ENCODE measurements around the gene TMEM54. TPM values are rescaled to one million over a fixed set of nuclear protein-coding genes. Genes with fewer than 3 reads are reported as not detected.

Gene TMEM54
- total and polyA plus RNA-seq, 10 of the 15 experiments (the other 5 are each of a cell fraction or from before 2014, with no cell fraction given) = 0.07 to 0.94 (median 0.56) TPM; not detected in 1

DNA sequence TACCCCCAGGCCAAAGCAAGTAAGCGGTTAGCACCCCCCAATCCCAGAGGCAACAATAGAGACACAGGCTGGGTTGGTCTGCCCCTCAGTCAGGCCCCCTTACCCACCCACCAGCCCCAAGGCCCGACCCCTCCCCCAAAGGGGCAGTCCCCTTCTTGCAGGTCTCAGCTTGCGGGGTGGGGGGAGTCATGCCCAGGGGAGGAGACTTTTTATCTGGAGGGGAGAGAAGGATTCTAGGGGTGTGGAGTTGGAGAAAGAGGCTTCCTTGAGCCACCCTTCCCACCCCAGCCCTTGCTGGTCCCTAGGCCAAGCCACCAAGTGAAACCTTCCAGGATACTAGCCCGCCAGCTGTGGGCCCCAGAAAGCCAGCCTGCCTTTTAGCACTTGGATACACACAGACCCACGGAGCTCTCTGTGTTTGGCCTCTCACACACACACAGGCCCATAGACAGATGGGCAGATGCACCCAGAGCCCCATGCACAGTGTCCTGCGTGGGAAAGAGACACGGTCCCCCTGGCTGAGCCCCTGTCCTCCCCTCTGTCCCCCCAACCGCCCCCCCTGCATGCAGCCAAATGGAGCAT is 7.1 kb downstream of the TMEM54 start:
- ChIA-PET SMC1A (ENCODE audit: uncharacterized antibody, unreplicated experiment) (no interaction called here), POLR2A (no interaction called here), RAD21 (ENCODE audit: unreplicated experiment) (no interaction called here), CTCF (interaction anchor here (6.5 kb wide), 1 partner anchor 18 kb away, joined by 36 read pairs; no protein-coding TSS in a partner anchor)
- Histone ChIP-seq H3K36me3 (ENCODE audit: control insufficient read depth in 2 of 2, insufficient read depth in 2 of 2, low read length in 1 of 2) (no peaks in the 10 kb centered on the region), H3K4me1 (ENCODE audit: control insufficient read depth, insufficient read depth, low read length) (no peaks in the 10 kb centered on the region), H3K27ac (ENCODE audit: control insufficient read depth, insufficient read depth) (no peak overlapping the region), H3K79me2 (ENCODE audit: control insufficient read depth, insufficient read depth, low read length) (no peaks in the 10 kb centered on the region), H3K9ac (ENCODE audit: control insufficient read depth, insufficient read depth, low read length) (no peak overlapping the region), H3K4me3 (no peak overlapping the region), H2AFZ (ENCODE audit: control insufficient read depth, low read depth, low read length) (no peak overlapping the region), H4K20me1 (ENCODE audit: control insufficient read depth, insufficient read depth) (no peaks in the 10 kb centered on the region), H3K27me3 (replicated peaks in 1 of 2; ENCODE audit: control insufficient read depth in 2 of 2, insufficient read depth in 2 of 2, low read length in 1 of 2) (peaks cover 8 to 16% of the 10 kb centered on the region in 2 experiments), H3K4me2 (ENCODE audit: control insufficient read depth, insufficient read depth) (no peak overlapping the region), H3K9me3 (replicated peaks; ENCODE audit: control insufficient read depth, insufficient read depth, low read length) (no peaks in the 10 kb centered on the region; the same call in 2 of the 3 replicates)
- no peak for DNase-seq (ENCODE audit: low read depth, low spot score)
- no peak for ATAC-seq
- no peak for FAIRE-seq
- no TSS peak for BruUV-seq (replicated peaks)
- in situ Hi-C loops (cut with MboI) = no loop called here
- intact Hi-C loops (cut with micrococcal nuclease; ENCODE audit: unreplicated experiment) = no loop called here
- no peak for TF ChIP-seq IRF4 (IDR thresholded peaks at IDR 0.05; ENCODE audit: low read depth, low read length)
- 55% methylated on average over 7 of the region's 8 CpGs for WGBS (ENCODE audit: insufficient coverage, insufficient replicate concordance, low lambda C conversion rate, missing lambda C conversion rate)

DNA sequence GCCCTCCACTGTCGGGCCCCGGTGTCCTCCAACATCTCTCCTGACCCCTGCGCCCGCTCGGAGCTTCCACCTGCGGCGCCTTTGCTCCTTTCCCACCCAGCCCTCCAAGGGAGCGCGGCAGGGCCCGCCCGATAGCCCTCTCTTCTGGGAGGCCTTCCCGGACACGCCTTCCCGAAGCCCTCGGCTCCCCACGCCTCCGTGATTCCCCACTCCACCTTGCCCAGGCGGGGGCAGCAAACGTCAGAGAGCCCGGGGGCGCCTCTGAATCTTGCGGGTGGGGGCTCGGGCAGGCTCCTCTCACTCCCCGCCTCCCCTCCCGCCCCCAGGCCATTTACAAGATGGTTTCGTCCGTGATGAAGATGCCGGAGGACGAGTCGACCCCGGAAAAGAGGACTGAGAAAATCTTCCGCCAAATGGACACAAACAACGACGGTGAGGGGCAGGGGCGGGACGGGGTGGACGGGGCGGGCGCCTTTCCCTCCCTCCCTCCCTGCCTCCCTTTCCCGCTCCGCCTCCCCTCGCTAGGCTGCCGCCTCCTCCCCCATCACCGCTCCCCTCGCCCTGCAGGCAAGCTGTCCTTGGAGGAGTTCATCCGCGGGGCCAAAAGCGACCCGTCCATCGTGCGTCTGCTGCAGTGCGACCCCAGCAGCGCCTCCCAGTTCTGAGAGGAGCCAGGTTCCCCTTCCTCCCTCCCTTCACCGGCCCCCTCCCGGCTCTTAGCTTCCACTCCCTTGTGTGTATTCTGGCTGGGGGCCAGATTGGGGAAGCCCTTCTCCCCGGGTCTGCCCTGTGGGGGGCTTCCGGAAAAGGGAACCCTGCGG is 7.8 kb downstream of the TMEM54 start:
- peak; percentile 98 for TF ChIP-seq SUZ12 (IDR thresholded peaks at IDR 0.05; ENCODE audit: unreplicated experiment)
- no peak for TF ChIP-seq ZBED1 (IDR thresholded peaks at IDR 0.05; ENCODE audit: borderline replicate concordance)
- TF ChIP-seq, protein P1, sequence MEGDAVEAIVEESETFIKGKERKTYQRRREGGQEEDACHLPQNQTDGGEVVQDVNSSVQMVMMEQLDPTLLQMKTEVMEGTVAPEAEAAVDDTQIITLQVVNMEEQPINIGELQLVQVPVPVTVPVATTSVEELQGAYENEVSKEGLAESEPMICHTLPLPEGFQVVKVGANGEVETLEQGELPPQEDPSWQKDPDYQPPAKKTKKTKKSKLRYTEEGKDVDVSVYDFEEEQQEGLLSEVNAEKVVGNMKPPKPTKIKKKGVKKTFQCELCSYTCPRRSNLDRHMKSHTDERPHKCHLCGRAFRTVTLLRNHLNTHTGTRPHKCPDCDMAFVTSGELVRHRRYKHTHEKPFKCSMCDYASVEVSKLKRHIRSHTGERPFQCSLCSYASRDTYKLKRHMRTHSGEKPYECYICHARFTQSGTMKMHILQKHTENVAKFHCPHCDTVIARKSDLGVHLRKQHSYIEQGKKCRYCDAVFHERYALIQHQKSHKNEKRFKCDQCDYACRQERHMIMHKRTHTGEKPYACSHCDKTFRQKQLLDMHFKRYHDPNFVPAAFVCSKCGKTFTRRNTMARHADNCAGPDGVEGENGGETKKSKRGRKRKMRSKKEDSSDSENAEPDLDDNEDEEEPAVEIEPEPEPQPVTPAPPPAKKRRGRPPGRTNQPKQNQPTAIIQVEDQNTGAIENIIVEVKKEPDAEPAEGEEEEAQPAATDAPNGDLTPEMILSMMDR (IDR thresholded peaks at IDR 0.05 in 2 of 3, conservative IDR thresholded peaks at IDR 0.05 in 1 of 3; ENCODE audit: control insufficient read depth in 2 of 3, extremely low read depth in 1 of 3, insufficient read depth in 1 of 3, low read depth in 3 of 3, low read length in 3 of 3) = peak in 1 of 3 experiments; percentile 17; a peak in 1 of 6 replicates
- Histone ChIP-seq H3K9me3 (replicated peaks; ENCODE audit: control insufficient read depth, insufficient read depth, low read length) (no peaks in the 10 kb centered on the region; the same call in 2 of the 3 replicates), H3K4me3 (peak overlapping the region; percentile 55; the same call in 1 of the 2 replicates), H3K27ac (ENCODE audit: control insufficient read depth, insufficient read depth) (no peak overlapping the region), H3K79me2 (ENCODE audit: control insufficient read depth, insufficient read depth, low read length) (no peaks in the 10 kb centered on the region), H3K27me3 (replicated peaks in 1 of 2; ENCODE audit: control insufficient read depth in 2 of 2, insufficient read depth in 2 of 2, low read length in 1 of 2) (peaks cover 8 to 16% of the 10 kb centered on the region in 2 experiments), H3K9ac (ENCODE audit: control insufficient read depth, insufficient read depth, low read length) (no peak overlapping the region), H3K4me1 (ENCODE audit: control insufficient read depth, insufficient read depth, low read length) (no peaks in the 10 kb centered on the region), H4K20me1 (ENCODE audit: control insufficient read depth, insufficient read depth) (no peaks in the 10 kb centered on the region), H3K4me2 (ENCODE audit: control insufficient read depth, insufficient read depth) (peak overlapping the region; percentile 50; the same call in 1 of the 2 replicates), H2AFZ (ENCODE audit: control insufficient read depth, low read depth, low read length) (peak overlapping the region; percentile 18; the same call in 1 of the 2 replicates), H3K36me3 (ENCODE audit: control insufficient read depth in 2 of 2, insufficient read depth in 2 of 2, low read length in 1 of 2) (no peaks in the 10 kb centered on the region)
- ATAC-seq (peak; percentile 36; the same call in 1 of the 3 replicates), DNase-seq (ENCODE audit: low read depth, low spot score) (no peak), FAIRE-seq (no peak)
- ChIA-PET RAD21 (ENCODE audit: unreplicated experiment) (interaction anchor here (1.4 kb wide), 1 partner anchor 17 kb away, joined by 3 read pairs; no protein-coding TSS in a partner anchor), SMC1A (ENCODE audit: uncharacterized antibody, unreplicated experiment) (no interaction called here), POLR2A (interaction anchor here (1.5 kb wide), 1 partner anchor 18 kb away, joined by 4 read pairs; no protein-coding TSS in a partner anchor), CTCF (interaction anchor here (1.4 to 6.5 kb wide), 3 partner anchors 8 to 373 kb away, joined by 3 to 36 read pairs (median 4); partner anchors contain the start of gene TMEM54)
- in situ Hi-C loops (cut with MboI) = no loop called here
- BruUV-seq (replicated peaks) = no TSS peak
- intact Hi-C loops (cut with micrococcal nuclease; ENCODE audit: unreplicated experiment) = no loop called here
- WGBS (ENCODE audit: insufficient coverage, insufficient replicate concordance, low lambda C conversion rate, missing lambda C conversion rate) = 8% methylated on average over 34 of the region's 58 CpGs

Data from GM12878 (cell line).